ENCODE data around the gene CD3E.
A peak's percentile ranks its signal among the peaks of the same experiment; 100 is the strongest.

CD3E gene

DNA sequence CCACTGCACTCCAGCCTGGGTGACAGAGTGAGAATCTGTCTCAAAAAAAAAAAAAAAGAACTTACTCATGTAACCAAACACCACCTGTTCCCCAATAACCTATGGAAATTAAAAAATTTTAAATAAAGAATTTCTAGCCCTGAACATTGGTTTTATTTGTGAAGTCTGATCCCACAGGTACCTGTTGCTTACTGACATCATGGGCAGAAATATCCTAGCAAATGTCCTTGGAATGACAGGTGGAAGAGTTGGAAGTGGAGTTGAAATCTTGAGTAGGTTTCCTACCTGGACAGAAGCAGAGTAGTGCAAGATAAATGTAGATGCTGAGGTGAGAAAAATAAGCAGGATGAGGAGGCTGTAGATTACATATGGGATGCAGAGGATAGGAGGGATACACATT is 20.8 kb downstream of the CD3E start:
- in situ Hi-C loops (cut with MboI; ENCODE audit: low pct_unique_long_range_greater_than_20kb, low sequenced_read_pairs, unreplicated experiment), result no loop called here
- no peak for DNase-seq (ENCODE audit: low spot score)
- TF ChIP-seq, protein P1, sequence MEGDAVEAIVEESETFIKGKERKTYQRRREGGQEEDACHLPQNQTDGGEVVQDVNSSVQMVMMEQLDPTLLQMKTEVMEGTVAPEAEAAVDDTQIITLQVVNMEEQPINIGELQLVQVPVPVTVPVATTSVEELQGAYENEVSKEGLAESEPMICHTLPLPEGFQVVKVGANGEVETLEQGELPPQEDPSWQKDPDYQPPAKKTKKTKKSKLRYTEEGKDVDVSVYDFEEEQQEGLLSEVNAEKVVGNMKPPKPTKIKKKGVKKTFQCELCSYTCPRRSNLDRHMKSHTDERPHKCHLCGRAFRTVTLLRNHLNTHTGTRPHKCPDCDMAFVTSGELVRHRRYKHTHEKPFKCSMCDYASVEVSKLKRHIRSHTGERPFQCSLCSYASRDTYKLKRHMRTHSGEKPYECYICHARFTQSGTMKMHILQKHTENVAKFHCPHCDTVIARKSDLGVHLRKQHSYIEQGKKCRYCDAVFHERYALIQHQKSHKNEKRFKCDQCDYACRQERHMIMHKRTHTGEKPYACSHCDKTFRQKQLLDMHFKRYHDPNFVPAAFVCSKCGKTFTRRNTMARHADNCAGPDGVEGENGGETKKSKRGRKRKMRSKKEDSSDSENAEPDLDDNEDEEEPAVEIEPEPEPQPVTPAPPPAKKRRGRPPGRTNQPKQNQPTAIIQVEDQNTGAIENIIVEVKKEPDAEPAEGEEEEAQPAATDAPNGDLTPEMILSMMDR (IDR thresholded peaks at IDR 0.05; ENCODE audit: extremely low read depth, insufficient read depth, missing control alignments), result no peak

DNA sequence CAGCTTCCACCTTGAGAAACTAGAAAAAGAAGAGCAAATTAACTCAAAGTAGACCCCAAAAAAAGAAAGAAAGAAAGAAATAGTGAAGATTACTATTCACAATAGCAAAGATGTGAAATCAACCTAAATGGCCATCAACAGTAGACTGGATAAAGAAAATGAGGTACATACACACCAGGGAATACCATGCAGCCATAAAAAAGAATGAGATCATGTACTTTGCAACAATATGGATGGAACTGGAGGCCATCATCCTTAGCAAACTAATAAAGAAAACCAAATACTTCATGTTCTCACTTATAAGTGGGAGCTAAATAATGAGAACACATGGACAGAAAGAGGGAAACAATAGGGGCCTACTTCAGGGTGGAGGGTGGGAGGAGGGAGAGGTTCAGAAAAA is 24.2 kb downstream of the CD3E start:
- DNase-seq (ENCODE audit: low spot score), result no peak
- in situ Hi-C loops (cut with MboI; ENCODE audit: low pct_unique_long_range_greater_than_20kb, low sequenced_read_pairs, unreplicated experiment), result no loop called here
- TF ChIP-seq, protein P1 (IDR thresholded peaks at IDR 0.05; ENCODE audit: extremely low read depth, insufficient read depth, missing control alignments), result no peak

DNA sequence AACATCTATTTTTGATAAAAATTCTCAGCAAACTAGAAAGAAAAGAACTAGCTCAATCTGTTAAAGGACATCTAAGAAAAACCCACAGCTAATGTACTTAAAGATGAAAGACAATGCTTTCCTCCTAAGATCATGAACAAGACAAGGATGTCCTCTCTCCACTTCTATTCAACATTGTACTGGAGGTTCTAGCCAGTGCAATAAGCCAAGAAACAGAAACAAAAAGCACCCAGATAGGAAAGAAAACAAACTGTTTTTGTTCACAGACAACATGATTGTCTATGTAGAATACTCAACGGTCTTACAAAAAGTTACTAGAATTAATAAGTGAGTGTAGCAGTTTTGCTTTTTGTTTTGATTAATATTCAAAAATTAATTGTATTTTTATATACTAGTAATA is 30.2 kb downstream of the CD3E start:
- TF ChIP-seq, protein P1 (IDR thresholded peaks at IDR 0.05; ENCODE audit: extremely low read depth, insufficient read depth, missing control alignments), result no peak
- no peak for DNase-seq (ENCODE audit: low spot score)
- in situ Hi-C loops (cut with MboI; ENCODE audit: low pct_unique_long_range_greater_than_20kb, low sequenced_read_pairs, unreplicated experiment), result no loop called here

DNA sequence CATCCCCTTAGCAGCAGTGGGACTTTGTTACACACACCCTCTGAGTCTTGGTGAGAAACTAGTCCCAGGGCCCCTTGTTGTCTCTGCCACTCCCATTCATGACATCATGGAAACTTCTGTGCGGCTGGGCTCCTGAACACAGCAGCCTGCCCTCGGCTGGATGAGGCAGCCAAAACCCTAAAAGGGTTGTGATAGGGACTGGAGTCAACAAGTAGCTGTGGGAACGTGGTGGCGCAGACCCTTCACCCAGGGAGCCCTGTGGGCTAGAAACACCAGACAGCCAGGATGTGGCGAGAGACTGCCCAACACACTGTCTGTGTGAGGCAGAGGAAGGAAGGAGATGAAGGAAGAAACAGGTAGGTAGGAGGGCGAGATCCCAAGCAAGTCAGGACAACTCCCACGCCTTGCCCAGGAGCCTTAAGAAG is 34.1 kb downstream of the CD3E start:
- in situ Hi-C loops (cut with MboI; ENCODE audit: low pct_unique_long_range_greater_than_20kb, low sequenced_read_pairs, unreplicated experiment), result no loop called here
- DNase-seq (ENCODE audit: low spot score), result peak; percentile 60
- TF ChIP-seq, protein P1 (IDR thresholded peaks at IDR 0.05; ENCODE audit: extremely low read depth, insufficient read depth, missing control alignments), result no peak

DNA sequence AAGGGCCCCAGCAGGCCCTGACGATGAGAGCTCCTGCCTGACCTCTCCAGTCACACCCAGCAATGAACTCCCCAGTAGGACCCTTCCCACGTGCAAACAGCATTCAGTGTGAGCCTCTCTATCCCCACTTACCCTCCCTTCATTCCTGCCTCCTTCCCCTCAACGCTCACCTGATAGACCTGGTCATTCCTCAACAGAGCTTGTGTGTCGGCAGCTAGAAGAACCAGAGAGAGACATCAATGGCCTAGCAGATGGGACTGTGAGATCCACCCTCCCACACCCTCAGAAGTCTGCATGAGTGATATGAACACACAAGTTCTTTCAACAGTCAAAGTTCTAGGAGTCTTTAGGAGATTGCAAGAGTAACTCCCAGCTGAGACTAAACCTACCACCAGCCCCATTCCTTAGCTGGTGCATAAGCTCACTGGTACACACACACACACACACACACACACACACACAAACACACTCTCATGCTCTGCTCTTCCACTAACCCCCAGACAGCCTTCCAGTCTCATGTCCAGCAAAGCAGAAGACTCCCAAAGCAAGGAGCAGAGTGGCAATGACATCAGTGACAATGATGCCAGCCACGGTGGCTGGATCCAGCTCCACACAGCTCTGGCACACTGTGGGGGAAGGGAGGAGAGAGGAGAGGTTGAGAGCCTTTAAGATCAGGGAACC is 34.9 kb downstream of the CD3E start:
- TF ChIP-seq, protein P1 (IDR thresholded peaks at IDR 0.05; ENCODE audit: extremely low read depth, insufficient read depth, missing control alignments), result no peak
- in situ Hi-C loops (cut with MboI; ENCODE audit: low pct_unique_long_range_greater_than_20kb, low sequenced_read_pairs, unreplicated experiment), result no loop called here
- no peak for DNase-seq (ENCODE audit: low spot score)

DNA sequence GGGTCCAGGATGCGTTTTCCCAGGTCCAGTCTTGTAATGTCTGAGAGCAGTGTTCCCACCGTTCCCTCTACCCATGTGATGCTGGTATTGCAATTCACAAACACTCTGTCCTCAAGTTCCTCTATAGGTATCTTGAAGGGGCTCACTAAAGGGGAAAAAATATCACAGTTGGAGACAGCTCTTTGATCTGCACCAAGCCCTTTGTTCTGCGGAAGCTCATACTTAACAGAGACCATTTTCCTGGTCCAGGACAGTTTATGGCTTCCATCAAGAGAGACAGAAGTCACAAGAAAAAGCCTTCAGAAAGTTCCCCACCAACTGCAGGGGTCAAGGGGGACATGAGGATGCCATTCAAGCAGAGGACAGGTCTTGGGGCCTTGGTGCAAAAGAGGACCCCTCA is 35.9 kb downstream of the CD3E start:
- in situ Hi-C loops (cut with MboI; ENCODE audit: low pct_unique_long_range_greater_than_20kb, low sequenced_read_pairs, unreplicated experiment), result no loop called here
- DNase-seq (ENCODE audit: low spot score), result no peak
- TF ChIP-seq, protein P1 (IDR thresholded peaks at IDR 0.05; ENCODE audit: extremely low read depth, insufficient read depth, missing control alignments), result no peak
